Measurements from ENCODE around the gene PLIN3.
A peak's percentile ranks its signal among the peaks of the same experiment; 100 is the strongest.
"Not testable (repeated sequence)": the region's sequence is repeated elsewhere in the genome, so short reads cannot be mapped to it uniquely, and the experiment has no call there.

Gene PLIN3

GRCh38 chr19:4891066-4891465 lies 23.6 kb upstream of the PLIN3 start:
- no peak for DNase-seq

- no peak for DNase-seq
Measured at GRCh38 chr19:4889034-4889815, 21.8 kb upstream of the PLIN3 start.

GRCh38 chr19:4887803-4888202 lies 20.3 kb upstream of the PLIN3 start:
- DNase-seq: not testable (repeated sequence)

DNA sequence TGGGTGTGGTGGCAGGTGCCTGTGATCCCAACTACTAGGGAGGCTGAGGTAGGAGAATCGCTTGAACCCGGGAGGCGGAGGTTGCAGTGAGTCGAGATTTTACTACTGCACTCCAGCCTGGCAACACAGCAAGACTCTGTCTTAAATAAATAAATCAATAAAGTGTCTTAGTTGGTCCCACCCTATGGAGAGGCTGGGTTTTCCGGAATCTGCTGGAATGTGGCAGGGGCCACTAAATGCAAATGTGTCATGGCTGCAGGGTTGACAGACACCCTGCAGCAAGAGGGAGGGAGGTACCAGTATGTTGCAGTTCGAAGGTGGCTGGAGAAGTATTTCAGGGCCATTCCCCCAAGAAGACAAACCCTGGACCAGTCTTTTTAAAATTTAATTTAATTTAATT lies 17.5 kb upstream of the PLIN3 start:
- DNase-seq: not testable (repeated sequence)

- not testable (repeated sequence) for DNase-seq
Measured at GRCh38 chr19:4882874-4883273, 15.4 kb upstream of the PLIN3 start.

GRCh38 chr19:4879041-4879440 lies 11.6 kb upstream of the PLIN3 start:
- no peak for DNase-seq

- DNase-seq: no peak
Measured at GRCh38 chr19:4878491-4878968, 11.1 kb upstream of the PLIN3 start.

DNA sequence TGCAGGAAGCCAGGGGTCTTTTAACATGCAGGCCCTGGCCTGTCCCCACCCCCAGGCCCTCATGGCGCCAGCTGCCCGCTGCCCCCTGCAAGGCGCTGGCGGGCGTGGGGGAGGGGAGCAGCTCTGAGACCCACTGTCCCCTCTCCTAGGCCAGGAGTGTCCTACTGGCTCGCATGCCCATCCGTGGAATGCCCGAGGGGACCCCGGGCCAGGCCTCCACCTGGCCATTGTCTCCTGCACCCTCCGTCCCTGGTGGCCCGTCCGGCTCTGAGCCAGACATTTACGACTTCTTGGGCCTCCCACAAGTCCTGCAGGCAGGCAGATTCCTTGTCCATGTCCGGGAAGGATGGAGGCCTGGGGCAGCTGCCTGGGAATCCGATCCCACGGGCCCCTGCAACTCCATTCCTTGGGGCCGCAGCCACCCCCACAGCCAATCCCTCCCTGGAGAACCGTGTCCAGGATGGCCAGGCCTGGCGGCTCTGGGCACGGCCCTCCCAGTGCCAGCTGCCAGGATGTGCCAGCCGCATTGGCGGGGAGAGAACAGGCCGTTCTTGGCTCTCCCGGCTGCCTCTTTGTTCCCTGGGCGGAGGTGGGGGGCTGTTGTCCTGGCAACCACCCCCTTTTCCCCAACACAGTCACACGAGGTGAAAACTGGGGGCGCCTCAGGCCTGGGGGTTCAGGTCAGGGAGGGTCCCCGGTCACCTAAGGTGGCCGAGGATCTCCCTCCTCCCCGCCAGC lies 10.5 kb upstream of the PLIN3 start:
- DNase-seq: no peak

- DNase-seq: no peak
Measured at GRCh38 chr19:4873930-4874329, 6.5 kb upstream of the PLIN3 start.

GRCh38 chr19:4871711-4872110 lies 4.2 kb upstream of the PLIN3 start:
- no peak for DNase-seq

DNA sequence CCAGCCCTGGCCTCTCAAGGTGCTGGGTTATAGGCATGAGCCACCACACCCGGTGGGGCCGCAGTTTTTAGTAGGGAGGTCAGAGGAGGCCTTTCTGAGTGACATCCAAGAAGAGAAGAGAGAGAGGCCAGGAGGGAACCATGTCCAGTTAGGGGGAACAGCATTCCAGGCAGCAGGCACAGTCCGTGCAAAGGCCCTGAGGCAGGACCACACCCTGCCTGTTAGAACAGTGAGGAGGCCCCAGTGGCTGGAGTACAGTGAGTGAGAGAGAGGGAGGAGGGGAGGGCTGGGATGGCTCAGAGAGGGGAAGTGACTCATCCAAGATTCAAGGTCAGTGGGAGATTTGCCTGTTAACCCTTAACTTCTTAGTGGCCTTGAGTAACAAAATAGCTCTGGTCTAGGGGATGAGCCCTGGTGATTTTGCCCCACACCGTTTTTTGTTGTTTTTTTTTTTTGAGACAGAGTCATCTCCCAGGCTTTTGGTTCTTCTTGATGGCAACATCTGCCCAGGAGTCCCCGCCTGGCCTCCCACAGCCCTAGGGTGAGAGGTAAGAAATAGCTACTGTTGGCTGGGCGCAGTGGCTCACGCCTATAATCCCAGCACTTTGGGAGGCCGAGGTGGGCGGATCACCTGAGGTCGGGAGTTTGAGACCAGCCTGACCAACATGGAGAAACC lies 2.7 kb upstream of the PLIN3 start:
- peak in 1 of 2 donors; percentile 70 for DNase-seq

DNA sequence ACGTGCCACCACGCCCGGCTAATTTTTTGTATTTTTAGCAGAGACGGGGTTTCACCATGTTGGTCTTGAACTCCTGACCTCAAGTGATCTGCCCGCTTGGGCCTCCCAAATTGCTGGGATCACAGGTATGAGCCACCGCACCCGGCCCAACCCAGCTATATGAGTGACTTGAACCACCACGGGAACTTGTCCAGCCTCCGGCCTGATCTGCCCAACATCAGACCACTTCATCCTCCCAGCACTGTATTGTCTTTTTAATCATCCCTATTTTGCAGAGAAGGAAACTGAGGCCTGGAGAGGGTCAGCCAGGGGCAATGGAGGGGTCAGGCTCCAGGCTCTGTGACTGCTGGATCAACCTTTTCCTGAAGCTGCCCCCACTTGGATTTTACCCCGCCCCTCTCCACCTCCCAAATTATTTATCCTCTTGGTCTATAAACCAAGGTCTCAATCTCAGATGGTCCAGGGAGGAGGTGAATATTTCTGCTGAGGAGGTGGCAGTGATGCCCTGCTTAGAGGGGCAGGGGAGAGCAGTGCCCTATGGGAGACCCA lies 893 bp upstream of the PLIN3 start:
- no peak for DNase-seq

DNA sequence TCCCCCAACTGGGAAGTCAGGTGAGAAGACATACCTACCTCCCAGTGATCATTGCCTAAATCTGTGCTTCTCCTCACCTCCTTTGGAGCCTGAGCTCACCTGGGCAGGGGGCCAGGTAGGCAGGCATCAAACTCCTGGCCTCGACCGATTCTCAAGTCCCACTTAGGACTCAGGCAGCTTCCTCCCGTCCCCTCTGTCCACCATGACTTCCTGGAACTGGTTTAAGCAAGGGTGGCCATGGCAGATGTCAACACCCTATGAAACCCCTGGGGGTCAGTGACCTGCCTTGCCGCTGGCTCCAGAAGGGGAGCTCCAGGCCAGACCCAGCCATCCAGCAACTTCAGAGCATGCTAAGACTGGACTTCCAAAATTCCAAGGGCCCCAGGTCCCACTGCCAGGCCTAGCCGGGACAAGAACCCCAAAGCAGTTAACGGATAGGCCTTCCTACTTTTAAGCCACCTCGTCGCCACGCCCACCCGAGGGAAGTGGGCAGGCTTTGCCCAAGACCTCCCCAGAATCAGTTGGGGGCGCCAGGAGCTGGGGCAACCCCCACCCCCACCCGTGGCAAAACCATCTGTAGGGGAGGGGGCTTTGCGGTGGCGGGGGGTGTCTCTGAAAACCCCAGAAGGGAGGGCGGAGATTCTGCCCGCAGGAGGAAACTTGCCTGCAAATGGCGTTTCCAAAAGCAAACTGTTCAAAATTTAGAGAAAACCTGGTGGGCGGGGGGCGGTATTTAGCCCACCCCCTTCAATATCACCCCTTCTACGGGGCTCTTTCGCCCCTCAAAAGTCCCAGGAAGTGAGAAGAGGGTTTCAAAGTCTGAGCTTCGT lies 657 bp downstream of the PLIN3 start:
- DNase-seq: peak; percentile 57 to 58

DNA sequence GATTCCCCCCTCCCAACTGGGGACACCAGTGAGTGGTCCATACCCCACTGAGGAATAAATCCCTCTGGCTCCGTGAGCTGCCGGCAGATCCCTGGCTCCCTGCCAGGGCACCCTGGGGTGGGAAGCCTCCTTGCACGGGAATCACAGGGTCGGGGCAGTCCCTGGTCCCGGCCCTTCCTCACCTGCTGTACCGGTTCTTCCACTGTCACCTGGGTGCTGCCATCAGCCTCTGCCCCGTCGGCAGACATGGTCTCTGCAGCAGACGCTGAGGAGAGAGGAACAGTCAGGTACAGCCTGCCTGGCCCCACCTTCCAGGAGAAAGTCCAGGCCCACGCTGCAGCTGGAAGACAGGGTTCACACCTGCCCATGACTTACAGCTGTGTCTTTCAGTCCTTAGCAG lies 6.3 kb downstream of the PLIN3 start:
- DNase-seq: no peak

GRCh38 chr19:4859697-4860096 lies 7.8 kb downstream of the PLIN3 start:
- no peak for DNase-seq

DNA sequence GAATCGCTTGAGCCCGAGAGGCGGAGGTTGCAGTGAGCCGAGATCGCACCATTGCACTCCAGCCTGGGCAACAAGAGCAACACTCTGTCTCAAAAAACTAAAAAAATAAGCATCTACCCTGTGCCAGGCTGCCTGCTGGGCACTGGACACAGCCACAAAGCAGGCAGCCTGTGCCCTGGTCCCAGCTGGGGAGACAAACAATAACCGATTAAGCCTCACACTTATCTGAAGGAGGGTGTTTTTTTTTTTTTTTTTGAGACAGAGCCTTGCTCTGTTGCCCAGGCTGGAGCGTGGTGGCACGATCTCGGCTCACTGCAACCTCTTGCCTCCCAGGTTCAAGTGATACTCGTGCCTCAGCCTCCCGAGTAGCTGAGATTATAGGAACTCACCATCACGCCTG lies 11.0 kb downstream of the PLIN3 start:
- not testable (repeated sequence) for DNase-seq

GRCh38 chr19:4853506-4853905 lies 14.0 kb downstream of the PLIN3 start:
- DNase-seq: not testable (repeated sequence)

DNA sequence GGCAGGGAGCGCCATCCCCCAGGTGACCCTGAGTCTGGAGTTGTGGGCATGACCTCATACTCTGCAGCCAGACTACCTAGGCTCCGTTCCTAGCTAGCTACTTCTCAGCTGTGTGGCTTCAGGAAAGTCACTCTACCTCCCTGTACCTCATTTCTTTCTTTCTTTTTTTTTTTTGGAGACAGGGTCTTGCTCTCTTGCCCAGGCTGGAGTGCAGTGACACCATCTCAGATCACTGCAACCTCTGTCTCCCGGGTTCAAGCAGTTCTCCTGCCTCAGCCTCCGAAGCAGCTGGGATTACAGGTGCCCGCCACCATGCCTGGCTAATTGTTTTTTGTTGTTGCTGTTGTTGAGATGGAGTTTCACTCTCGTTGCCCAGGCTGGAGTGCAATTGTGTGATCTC lies 15.0 kb downstream of the PLIN3 start:
- DNase-seq: no peak

DNA sequence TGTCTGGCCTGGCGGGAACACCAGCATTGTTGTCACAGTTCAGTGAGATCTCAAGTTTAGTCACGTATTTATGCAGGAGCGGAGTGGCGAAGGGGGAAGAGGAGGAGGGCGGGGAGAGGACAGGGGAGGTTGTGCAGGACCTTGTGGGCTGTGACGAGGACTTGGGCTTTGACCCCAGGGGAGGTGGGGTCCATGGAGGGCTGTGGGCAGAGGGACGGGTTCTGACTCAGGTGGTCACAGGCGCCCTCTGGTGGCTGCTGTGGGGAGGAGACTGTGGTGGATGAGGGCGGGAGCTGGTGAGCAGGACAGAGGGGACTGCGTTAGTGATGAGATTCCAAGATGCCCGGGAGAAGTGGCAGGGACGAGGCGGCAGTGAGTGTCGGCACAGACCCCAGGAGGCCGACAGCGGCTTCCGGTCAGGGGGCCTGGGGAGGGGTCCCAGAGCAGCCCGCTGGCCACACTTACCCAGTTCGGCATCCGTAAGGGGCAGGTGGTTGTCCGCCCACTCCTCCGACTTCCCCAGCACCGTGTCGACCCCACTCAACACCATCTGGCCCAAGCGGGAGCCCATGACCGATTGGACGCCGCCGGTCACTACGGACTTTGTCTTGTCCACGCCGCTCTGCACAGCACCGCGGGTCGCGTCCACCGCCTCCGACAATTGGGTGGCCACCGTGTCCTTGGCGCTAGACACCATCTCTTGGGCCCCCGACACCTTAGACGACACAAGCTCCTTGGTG lies 15.7 kb downstream of the PLIN3 start:
- DNase-seq: peak; percentile 76

GRCh38 chr19:4849019-4849418 lies 18.4 kb downstream of the PLIN3 start:
- no peak for DNase-seq

DNA sequence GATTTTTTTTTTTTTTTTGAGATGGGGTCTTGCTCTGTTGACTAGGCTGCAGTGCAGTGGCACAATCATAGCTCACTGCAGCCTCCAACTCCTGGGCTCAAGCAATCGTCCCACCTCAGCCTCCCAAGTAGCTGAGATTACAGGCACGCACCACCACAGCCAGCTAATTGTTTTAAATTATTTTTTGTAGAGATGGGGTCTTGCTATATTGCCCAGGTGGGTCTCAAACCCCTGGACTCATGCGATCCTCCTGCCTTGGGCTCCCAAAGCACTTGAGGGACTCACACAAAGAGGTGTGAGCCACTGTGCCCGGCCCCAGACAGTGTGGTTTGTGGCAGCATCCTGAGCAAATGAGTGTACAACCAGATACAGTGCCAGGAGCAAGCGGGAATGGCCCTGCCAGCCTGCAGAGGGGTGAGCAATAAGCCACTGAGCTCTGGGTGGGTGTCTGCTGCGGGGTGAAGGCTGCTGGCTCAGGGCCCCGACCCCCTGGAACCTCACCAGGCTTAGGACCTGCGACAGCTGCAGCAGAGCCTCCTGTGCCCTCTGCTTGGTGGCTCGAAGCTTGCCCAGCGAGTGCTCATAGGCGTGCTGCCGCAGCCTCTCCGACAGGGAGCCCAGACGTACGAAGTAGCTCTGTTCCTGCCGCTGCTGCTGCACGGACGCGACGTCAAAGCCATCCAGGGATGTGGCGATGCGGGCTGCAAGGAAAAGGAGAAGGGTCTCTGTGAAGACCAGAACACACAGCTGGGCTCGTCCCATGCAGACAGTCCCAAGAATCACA lies 20.1 kb downstream of the PLIN3 start:
- DNase-seq: no peak
